Body of pancreas (tissue), 4 donors: ENCODE data around the gene NUDT9.
"Not testable (repeated sequence)": the region's sequence is repeated elsewhere in the genome, so short reads cannot be mapped to it uniquely, and the experiment has no call there.

Experiments used
- POLR2A ChIP-seq, 3 donors: fragments of 450-650 bp; IDR thresholded peaks; one replicate each; pipeline ENCODE4 v1.6.1; 2016; ENCODE audit warnings: antibody characterized with exemption in 3 of 3, mild to moderate bottlenecking in 2 of 3
- TF ChIP-seq, protein P1 (sequence below), 7 experiments: fragments of 450-650 bp in 4 of 7; fragments of 200-600 bp in 3 of 7; sonication (generic) in 3 of 7; IDR thresholded peaks; one replicate each; pipeline ENCODE4 v1.5.1; 2016 to 2019; ENCODE audit warnings: antibody characterized with exemption in 7 of 7

DNA sequence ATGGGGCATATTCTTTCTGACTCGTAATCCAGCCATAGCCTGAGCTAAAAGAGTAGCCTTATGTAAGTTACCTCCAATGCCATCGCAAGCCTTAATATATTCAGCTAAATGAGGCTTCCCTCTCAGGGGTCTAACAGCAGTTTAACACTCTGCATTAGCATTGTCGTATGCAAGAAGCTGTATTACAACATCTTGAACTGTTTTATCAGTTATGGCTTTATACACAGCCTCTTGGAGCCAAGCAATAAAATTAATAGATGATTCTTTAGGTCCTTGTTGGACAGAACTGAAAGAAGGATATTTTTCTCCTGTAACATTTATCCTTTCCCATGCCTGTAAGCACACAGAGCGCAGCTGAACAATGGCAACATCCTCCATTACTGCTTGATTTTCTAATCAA is 15.5 kb upstream of the NUDT9 start:
- TF ChIP-seq, protein P1, sequence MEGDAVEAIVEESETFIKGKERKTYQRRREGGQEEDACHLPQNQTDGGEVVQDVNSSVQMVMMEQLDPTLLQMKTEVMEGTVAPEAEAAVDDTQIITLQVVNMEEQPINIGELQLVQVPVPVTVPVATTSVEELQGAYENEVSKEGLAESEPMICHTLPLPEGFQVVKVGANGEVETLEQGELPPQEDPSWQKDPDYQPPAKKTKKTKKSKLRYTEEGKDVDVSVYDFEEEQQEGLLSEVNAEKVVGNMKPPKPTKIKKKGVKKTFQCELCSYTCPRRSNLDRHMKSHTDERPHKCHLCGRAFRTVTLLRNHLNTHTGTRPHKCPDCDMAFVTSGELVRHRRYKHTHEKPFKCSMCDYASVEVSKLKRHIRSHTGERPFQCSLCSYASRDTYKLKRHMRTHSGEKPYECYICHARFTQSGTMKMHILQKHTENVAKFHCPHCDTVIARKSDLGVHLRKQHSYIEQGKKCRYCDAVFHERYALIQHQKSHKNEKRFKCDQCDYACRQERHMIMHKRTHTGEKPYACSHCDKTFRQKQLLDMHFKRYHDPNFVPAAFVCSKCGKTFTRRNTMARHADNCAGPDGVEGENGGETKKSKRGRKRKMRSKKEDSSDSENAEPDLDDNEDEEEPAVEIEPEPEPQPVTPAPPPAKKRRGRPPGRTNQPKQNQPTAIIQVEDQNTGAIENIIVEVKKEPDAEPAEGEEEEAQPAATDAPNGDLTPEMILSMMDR (IDR thresholded peaks at IDR 0.05) = not testable (repeated sequence)
- TF ChIP-seq POLR2A (IDR thresholded peaks at IDR 0.05) = not testable (repeated sequence)
